Muscle layer of duodenum (tissue), 2 donors: ENCODE results near the gene TYMP.
"Not testable (repeated sequence)": the region's sequence is repeated elsewhere in the genome, so short reads cannot be mapped to it uniquely, and the experiment has no call there.

Experiments used
- H3K27ac ChIP-seq: one replicate; pipeline ENCODE4 v1.7.0; 2013; ENCODE audit warnings: mild to moderate bottlenecking, low read length
- H3K27me3 ChIP-seq: one replicate; pipeline ENCODE4 v1.7.0; 2013; ENCODE audit warnings: low read depth, mild to moderate bottlenecking, control low read depth, low read length
- H3K36me3 ChIP-seq, 2 donors: one replicate each; pipeline ENCODE4 v1.7.0; 2013; ENCODE audit warnings: low read length in 2 of 2, control low read depth in 1 of 2, mild to moderate bottlenecking in 1 of 2; ENCODE audit not compliant: insufficient read depth in 2 of 2, control insufficient read depth in 1 of 2
- H3K4me1 ChIP-seq, 2 donors: one replicate each; pipeline ENCODE4 v1.7.0; 2013; ENCODE audit warnings: low read length in 2 of 2, mild to moderate bottlenecking in 2 of 2, control low read depth in 1 of 2, moderate library complexity in 1 of 2; ENCODE audit not compliant: insufficient read depth in 2 of 2, control insufficient read depth in 1 of 2
- H3K4me3 ChIP-seq, 2 donors: one replicate each; pipeline ENCODE4 v1.7.0; 2013; ENCODE audit warnings: low read length in 2 of 2, low read depth in 1 of 2, mild to moderate bottlenecking in 1 of 2
- H3K9me3 ChIP-seq, 2 donors: one replicate each; pipeline ENCODE4 v1.7.0; 2013; ENCODE audit warnings: low read length in 2 of 2, control low read depth in 1 of 2, mild to moderate bottlenecking in 1 of 2; ENCODE audit not compliant: control insufficient read depth in 1 of 2
- donor health status: healthy.

TYMP gene

GRCh38 chr22:50533856-50534711, 4.3 kb upstream of the TYMP start:
- not testable (repeated sequence) for H3K27ac ChIP-seq, H3K9me3 ChIP-seq, H3K27me3 ChIP-seq, H3K36me3 ChIP-seq, H3K4me3 ChIP-seq
- H3K4me1 ChIP-seq: peaks cover under 1 to 32% of the 10 kb centered on the region in 2 donors

GRCh38 chr22:50532824-50533796, 3.3 kb upstream of the TYMP start:
- Histone ChIP-seq H3K4me3 (no peak overlapping the region), H3K36me3 (peaks cover 3% of the 10 kb centered on the region in 2 donors), H3K4me1 (peaks cover 4 to 32% of the 10 kb centered on the region in 2 donors), H3K27ac (peak overlapping the region; percentile 56), H3K9me3 (no peaks in the 10 kb centered on the region), H3K27me3 (no peaks in the 10 kb centered on the region)

GRCh38 chr22:50531962-50532674, 2.3 kb upstream of the TYMP start:
- peaks cover 4 to 37% of the 10 kb centered on the region in 2 donors for H3K4me1 ChIP-seq
- H3K9me3 ChIP-seq: no peaks in the 10 kb centered on the region
- peak overlapping the region; percentile 56 to 61 for H3K4me3 ChIP-seq
- peaks cover 3% of the 10 kb centered on the region in 2 donors for H3K36me3 ChIP-seq
- no peaks in the 10 kb centered on the region for H3K27me3 ChIP-seq
- H3K27ac ChIP-seq: peak overlapping the region; percentile 56

DNA sequence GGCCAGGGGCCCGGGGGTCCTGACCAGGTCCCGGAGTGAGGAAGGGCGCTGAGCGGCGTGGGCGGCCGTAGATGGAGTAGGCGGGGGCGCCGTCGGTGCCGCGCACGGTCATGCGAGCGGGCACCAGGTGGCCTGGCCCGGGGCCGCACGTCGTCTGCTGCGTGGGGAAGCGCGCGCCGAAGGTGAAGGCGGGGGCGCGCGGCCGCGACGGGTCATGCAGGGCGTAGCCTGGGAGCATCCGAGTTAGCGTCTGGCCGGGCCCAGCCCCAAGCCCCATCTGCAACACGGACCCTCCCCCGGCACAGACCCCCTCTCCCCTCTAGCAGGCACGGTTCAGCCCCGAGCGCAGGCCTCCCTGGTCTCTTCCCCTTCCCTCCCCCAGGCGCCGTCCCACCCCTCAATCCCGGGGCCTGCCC, 1.7 kb upstream of the TYMP start:
- Histone ChIP-seq H3K4me3 (peak overlapping the region; percentile 56 to 61), H3K27me3 (no peaks in the 10 kb centered on the region), H3K36me3 (peaks cover 3% of the 10 kb centered on the region in 2 donors), H3K9me3 (no peaks in the 10 kb centered on the region), H3K27ac (peak overlapping the region; percentile 98), H3K4me1 (peaks cover 4 to 42% of the 10 kb centered on the region in 2 donors)

GRCh38 chr22:50530877-50531545, 1.2 kb upstream of the TYMP start:
- Histone ChIP-seq H3K27me3 (no peaks in the 10 kb centered on the region), H3K9me3 (no peaks in the 10 kb centered on the region), H3K4me1 (peaks cover 4 to 48% of the 10 kb centered on the region in 2 donors), H3K27ac (peak overlapping the region; percentile 98), H3K4me3 (peak overlapping the region; percentile 56 to 61), H3K36me3 (peaks cover 3% of the 10 kb centered on the region in 2 donors)

- Histone ChIP-seq H3K27me3 (no peaks in the 10 kb centered on the region), H3K4me3 (peak overlapping the region; percentile 44 to 56), H3K9me3 (no peaks in the 10 kb centered on the region), H3K4me1 (peaks cover 4 to 48% of the 10 kb centered on the region in 2 donors), H3K36me3 (peaks cover 3% of the 10 kb centered on the region in 2 donors), H3K27ac (peak overlapping the region; percentile 98)
Observed at GRCh38 chr22:50530580-50530876, 716 bp upstream of the TYMP start.

DNA sequence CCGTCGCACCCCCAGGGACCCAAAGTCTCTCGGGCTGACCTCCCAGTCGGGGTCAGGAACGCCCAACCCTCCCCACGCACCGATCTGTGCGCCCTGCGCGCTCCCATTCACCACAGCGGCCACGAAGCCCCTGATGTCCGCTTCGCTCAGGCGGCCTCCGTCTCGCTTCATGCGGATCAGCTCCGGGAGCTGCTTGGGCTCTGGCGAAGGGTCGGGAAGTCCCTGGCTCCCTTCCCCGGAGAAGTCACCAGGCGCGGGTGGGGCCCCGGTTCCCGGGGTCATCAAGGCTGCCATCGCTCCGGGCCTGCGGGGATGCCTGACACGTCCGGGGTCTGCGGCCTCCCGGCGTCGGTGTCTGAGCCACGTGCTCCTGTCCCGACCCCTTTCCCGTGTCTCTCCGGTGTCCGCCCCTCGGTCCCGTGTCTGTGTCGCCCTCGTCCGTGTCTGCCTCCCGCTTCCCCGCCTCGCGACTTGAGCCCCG, 356 bp downstream of the TYMP start:
- Histone ChIP-seq H3K9me3 (no peaks in the 10 kb centered on the region), H3K4me3 (peak overlapping the region; percentile 42 to 56), H3K4me1 (peaks cover 7 to 54% of the 10 kb centered on the region in 2 donors), H3K27me3 (no peaks in the 10 kb centered on the region), H3K27ac (peak overlapping the region; percentile 45), H3K36me3 (peaks cover 3% of the 10 kb centered on the region in 2 donors)

DNA sequence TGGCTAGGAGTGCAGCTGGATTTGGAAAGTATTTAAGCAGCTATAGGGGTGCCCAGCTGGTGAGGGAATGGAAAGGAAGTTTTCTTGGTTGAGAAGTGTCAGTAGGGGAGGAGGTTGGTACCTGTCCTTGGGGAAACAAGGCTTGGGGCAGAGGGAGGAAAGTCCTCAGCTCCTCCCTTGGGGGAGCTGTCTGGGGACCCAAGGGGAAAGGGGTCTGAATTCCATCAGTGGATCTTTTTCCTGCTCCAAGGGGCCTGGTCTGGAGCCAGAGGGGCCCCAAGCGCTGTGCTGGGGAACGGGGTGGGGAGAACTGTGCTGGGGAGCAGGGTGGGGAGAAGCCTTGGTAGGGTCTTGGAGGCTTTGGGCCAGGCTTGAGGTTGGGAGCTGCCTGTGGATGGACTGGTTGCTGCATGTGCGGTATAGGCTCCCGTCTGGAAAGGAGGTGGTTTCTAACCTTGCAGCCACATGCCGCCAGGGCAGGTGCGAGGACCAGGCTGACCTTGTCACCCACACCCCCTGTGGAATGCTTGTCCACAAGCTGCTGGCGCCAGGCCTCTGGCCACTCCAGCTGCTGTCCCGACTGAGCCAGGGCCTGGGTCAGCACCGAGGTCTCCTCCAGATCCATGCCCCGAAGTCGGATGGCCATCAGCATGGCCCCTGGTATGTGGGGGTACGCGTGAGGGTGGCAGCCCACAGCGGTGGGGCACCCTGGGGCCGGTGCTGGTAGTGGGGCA, 963 bp downstream of the TYMP start:
- Histone ChIP-seq H3K27me3 (no peaks in the 10 kb centered on the region), H3K9me3 (no peaks in the 10 kb centered on the region), H3K27ac (peak overlapping the region; percentile 45), H3K36me3 (peaks cover 3% of the 10 kb centered on the region in 2 donors), H3K4me3 (peak overlapping the region; percentile 42 to 56), H3K4me1 (peaks cover 10 to 60% of the 10 kb centered on the region in 2 donors)

GRCh38 chr22:50527921-50528681, 1.7 kb downstream of the TYMP start:
- Histone ChIP-seq H3K4me1 (peaks cover 10 to 62% of the 10 kb centered on the region in 2 donors), H3K27ac (peak overlapping the region; percentile 45)

More at GRCh38 chr22:50527921-50528681, 1.7 kb downstream of the TYMP start:
- Histone ChIP-seq H3K36me3 (peaks cover 3 to 7% of the 10 kb centered on the region in 2 donors), H3K4me3 (peak overlapping the region; percentile 11 to 42), H3K27me3 (no peaks in the 10 kb centered on the region), H3K9me3 (no peaks in the 10 kb centered on the region)
